GM10266 (cell line): ENCODE results near the gene CCR3.

Experiments
- DNase-seq: peaks from one replicate; pipeline ENCODE4 v3.0.0; 2012; ENCODE audit errors: extremely low spot score
- CTCF ChIP-seq: IDR thresholded peaks from 2 replicates; pipeline ENCODE4 v1.5.1; 2012; ENCODE audit warnings: mild to moderate bottlenecking, low read depth; ENCODE audit not compliant: control insufficient read depth, insufficient read depth; ENCODE audit errors: missing control alignments

The CCR3 gene

DNA sequence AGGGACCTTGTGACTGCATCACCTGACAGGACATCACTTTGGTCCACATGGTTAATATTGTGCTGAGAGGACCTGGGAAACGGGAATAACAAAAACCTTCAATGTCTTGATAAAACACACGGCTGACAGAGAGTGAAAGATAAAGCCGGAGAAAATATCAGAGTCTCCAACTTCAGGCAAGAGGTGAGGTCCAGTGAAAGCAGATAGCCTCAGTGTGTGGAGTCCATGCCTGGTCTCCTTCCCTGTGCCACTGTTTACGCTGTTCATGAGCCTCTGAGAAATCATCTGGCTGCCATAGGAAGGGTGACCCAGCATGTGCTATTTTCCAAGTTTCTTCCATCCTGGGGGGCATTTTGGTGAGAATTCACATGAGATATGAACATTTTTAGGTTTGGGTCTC is 39.8 kb downstream of the CCR3 start:
- TF ChIP-seq CTCF: no peak
- no peak for DNase-seq

DNA sequence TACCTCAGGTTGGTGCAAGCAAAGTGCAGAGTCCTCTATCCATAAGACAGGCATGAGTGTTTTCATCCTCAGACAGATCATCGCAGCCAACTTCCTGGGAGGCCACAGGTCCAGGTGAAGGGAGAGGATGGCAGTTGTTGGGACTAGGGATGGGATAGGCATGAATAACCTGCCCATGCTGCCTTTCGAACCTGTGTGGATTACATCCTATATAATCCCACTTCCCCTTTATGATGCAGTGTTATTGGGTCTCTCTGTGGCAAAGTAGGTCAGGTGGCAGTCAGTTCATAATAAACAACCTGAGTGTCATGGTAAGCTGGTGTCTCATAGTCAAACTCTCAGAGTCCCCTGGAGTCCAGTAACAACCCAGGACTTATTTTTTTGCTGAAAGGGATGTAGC is 40.4 kb downstream of the CCR3 start:
- DNase-seq: no peak
- TF ChIP-seq CTCF: no peak

- TF ChIP-seq CTCF: no peak
- no peak for DNase-seq
Measured at GRCh38 chr3:46283881-46284450, 41.7 kb downstream of the CCR3 start.

GRCh38 chr3:46284981-46285683 is 42.9 kb downstream of the CCR3 start:
- TF ChIP-seq CTCF: no peak
- no peak for DNase-seq

DNA sequence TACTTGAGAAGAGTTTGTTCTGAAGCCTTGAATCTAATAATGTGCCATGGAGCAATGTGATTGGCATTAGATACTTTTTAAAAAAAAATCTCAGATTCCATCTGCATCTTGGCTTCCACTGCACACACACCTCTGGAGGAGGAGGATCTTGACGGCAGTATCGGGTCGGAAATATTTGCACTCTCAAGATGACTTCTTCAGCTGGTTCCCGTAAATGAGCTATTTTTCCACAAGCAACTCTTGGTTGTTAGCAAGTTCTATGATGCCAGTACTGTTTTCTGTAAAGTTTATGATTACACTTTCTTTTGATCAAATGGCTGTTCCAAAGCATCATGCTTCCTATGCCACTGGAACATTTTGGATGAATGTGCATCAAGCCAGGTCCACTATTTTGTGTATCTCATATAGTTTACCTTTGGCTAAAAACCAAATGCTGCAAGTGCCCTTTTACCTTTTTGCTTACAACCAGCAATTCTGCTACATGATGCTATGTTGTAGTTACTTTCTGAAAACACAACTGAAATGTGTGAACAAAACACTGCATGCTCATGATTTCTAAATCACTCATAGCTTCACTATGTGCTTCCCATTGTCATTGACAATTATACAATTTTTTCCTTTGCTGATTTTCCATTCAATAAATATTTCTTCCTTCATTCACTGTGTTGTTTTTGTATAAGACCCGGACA is 43.8 kb downstream of the CCR3 start:
- no peak for DNase-seq
- no peak for TF ChIP-seq CTCF

- TF ChIP-seq CTCF: no peak
- no peak for DNase-seq
Measured at GRCh38 chr3:46286947-46287565, 44.8 kb downstream of the CCR3 start.
